ENCODE measurements around the gene TRIM72.

The TRIM72 gene

DNA sequence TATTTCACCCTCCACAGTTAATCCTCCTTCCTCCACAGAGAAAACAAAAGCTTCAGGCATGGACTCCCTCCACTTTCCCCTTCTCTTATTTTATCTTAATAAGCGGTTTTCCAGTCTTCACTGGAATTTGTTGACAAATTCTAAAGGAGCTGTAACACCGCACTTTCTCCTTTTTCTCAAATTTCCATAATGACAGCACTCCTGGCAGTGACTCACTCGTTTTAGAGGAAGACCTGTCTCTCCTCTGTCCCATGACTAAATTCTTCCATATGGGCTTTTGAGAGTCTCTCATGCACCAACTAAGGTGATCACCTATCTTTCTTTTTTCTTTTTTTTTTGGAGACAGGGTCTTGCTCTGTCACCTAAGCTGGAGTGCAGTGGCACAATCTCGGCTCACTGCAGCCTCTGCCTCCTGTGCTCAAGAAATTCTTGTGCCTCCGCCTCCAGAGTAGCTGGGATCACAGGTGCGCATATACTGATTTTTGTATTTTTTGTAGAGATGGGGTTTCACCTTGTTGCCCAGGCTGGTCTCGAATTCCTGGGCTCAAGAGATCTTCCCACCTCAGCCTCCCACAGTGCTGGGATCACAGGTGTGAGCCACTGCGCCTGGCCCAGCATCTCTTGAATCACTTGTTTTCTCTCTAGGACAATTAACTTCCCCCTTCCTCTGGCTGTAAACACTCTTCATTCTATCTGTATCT is 53.6 kb downstream of the TRIM72 start:
- Histone ChIP-seq H3K4me3 (ENCODE audit: low read length in 2 of 2) (no peak overlapping the region), H3K9ac (ENCODE audit: low read depth, low read length, poor library complexity) (no peak overlapping the region), H2BK12ac (ENCODE audit: low read length) (no peak overlapping the region), H3K4me2 (ENCODE audit: insufficient read depth, low read length, poor library complexity, severe bottlenecking) (no peak overlapping the region), H3K18ac (ENCODE audit: low read length) (no peak overlapping the region), H3K27me3 (ENCODE audit: control insufficient read depth in 3 of 3, insufficient read depth in 3 of 3, low read depth in 1 of 3, low read length in 3 of 3) (peaks cover 0 to 4% (median 0%) of the 10 kb centered on the region in 3 experiments), H3K23ac (ENCODE audit: low read depth, low read length, poor library complexity) (no peak overlapping the region), H2AK5ac (ENCODE audit: low read depth, low read length) (no peak overlapping the region), H3K27ac (replicated peaks; ENCODE audit: low read length) (no peak overlapping the region), H3K4ac (ENCODE audit: low read length) (no peak overlapping the region), H3K4me1 (ENCODE audit: control insufficient read depth in 2 of 2, insufficient read depth in 1 of 2, low read depth in 1 of 2, low read length in 2 of 2) (no peaks in the 10 kb centered on the region), H2AFZ (ENCODE audit: low read length) (no peak overlapping the region), H4K8ac (ENCODE audit: low read depth, low read length) (no peak overlapping the region), H3K79me1 (ENCODE audit: low read depth, low read length) (no peaks in the 10 kb centered on the region), H2BK120ac (ENCODE audit: low read depth, low read length) (no peak overlapping the region), H3K9me3 (replicated peaks in 1 of 2; ENCODE audit: control insufficient read depth in 2 of 2, insufficient read depth in 1 of 2, low read depth in 1 of 2, low read length in 2 of 2) (no peaks in the 10 kb centered on the region), H3K14ac (ENCODE audit: low read length) (no peak overlapping the region), H2BK5ac (ENCODE audit: low read length) (no peak overlapping the region), H2BK15ac (ENCODE audit: low read length) (no peak overlapping the region), H3K36me3 (replicated peaks in 1 of 2; ENCODE audit: control insufficient read depth in 2 of 2, insufficient read depth in 2 of 2, low read length in 2 of 2) (no peaks in the 10 kb centered on the region), H4K91ac (ENCODE audit: low read depth, low read length, poor library complexity) (no peak overlapping the region)
- WGBS, 2 donors (ENCODE audit: extremely low coverage in 2 of 2, insufficient read length in 2 of 2, insufficient replicate concordance in 1 of 2) = no CpG with 5 or more reads among the region's 8 CpGs
- no peak for DNase-seq (ENCODE audit: low spot score)

DNA sequence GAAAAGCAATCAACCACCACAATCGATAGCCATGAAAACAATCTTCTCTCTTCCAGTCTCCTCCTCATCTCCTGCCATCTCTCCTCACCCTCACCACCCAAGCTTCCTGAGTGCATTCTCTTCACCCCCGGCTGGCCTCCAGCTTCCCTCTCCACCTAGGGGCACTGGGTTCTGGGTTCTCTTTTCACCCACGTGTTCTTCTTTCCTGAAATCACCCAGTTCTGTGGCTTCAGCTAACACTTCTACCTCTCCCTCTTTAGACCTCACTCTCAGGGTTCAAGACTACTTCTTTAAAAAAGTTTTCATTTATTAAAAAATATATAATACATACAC is 54.1 kb downstream of the TRIM72 start:
- Histone ChIP-seq H2AFZ (ENCODE audit: low read length) (no peak overlapping the region), H2BK12ac (ENCODE audit: low read length) (no peak overlapping the region)
- no peak for DNase-seq (ENCODE audit: low spot score)

DNA sequence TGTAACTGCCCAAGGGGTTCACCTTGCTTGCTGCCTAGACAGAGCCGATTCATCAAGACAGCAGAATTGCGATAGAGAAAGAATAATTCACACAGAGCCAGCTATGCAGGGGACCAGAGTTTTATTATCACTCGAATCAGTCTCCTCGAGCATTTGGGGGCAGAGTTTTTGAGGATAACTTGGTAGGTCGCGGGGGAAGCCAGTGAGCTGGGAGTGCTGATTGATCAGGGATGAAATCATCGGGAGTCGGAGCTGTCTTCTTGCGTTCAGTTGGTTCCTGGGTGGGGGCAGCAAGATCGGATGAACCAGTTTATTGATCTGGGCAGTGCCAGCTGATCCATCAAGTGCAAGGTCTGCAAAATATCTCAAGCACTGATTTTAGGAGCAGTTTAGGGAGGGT is 55.0 kb downstream of the TRIM72 start:
- H3K36me3 ChIP-seq (replicated peaks in 1 of 2; ENCODE audit: control insufficient read depth in 2 of 2, insufficient read depth in 2 of 2, low read length in 2 of 2) = no peaks in the 10 kb centered on the region
- H3K9me3 ChIP-seq (replicated peaks in 1 of 2; ENCODE audit: control insufficient read depth in 2 of 2, insufficient read depth in 1 of 2, low read depth in 1 of 2, low read length in 2 of 2) = no peaks in the 10 kb centered on the region
- no peak overlapping the region for H3K4ac ChIP-seq (ENCODE audit: low read length)
- no peak overlapping the region for H4K91ac ChIP-seq (ENCODE audit: low read depth, low read length, poor library complexity)
- H2AK5ac ChIP-seq (ENCODE audit: low read depth, low read length) = no peak overlapping the region
- no peak overlapping the region for H3K9ac ChIP-seq (ENCODE audit: low read depth, low read length, poor library complexity)
- H3K23ac ChIP-seq (ENCODE audit: low read depth, low read length, poor library complexity) = no peak overlapping the region
- no peak overlapping the region for H3K4me3 ChIP-seq (ENCODE audit: low read length in 2 of 2)
- no peaks in the 10 kb centered on the region for H3K4me1 ChIP-seq (ENCODE audit: control insufficient read depth in 2 of 2, insufficient read depth in 1 of 2, low read depth in 1 of 2, low read length in 2 of 2)
- H3K79me1 ChIP-seq (ENCODE audit: low read depth, low read length) = no peaks in the 10 kb centered on the region
- no peak overlapping the region for H3K14ac ChIP-seq (ENCODE audit: low read length)
- no peak for DNase-seq (ENCODE audit: low spot score)
- H2BK5ac ChIP-seq (ENCODE audit: low read length) = no peak overlapping the region
- no peak overlapping the region for H2BK12ac ChIP-seq (ENCODE audit: low read length)
- no peak overlapping the region for H2AFZ ChIP-seq (ENCODE audit: low read length)
- H3K27ac ChIP-seq (replicated peaks; ENCODE audit: low read length) = no peak overlapping the region
- WGBS, 2 donors (ENCODE audit: extremely low coverage in 2 of 2, insufficient read length in 2 of 2, insufficient replicate concordance in 1 of 2) = no CpG with 5 or more reads among the region's 10 CpGs
- no peak overlapping the region for H2BK15ac ChIP-seq (ENCODE audit: low read length)
- H2BK120ac ChIP-seq (ENCODE audit: low read depth, low read length) = no peak overlapping the region
- H3K18ac ChIP-seq (ENCODE audit: low read length) = no peak overlapping the region
- peaks cover 0 to 4% (median 0%) of the 10 kb centered on the region in 3 experiments for H3K27me3 ChIP-seq (ENCODE audit: control insufficient read depth in 3 of 3, insufficient read depth in 3 of 3, low read depth in 1 of 3, low read length in 3 of 3)
- no peak overlapping the region for H4K8ac ChIP-seq (ENCODE audit: low read depth, low read length)
- no peak overlapping the region for H3K4me2 ChIP-seq (ENCODE audit: insufficient read depth, low read length, poor library complexity, severe bottlenecking)

More for the DNA sequence above, 54.1 kb downstream of the TRIM72 start:
- no peak overlapping the region for H2BK15ac ChIP-seq (ENCODE audit: low read length)
- H2BK5ac ChIP-seq (ENCODE audit: low read length) = no peak overlapping the region
- WGBS, 2 donors (ENCODE audit: extremely low coverage in 2 of 2, insufficient read length in 2 of 2, insufficient replicate concordance in 1 of 2) = no CpG with 5 or more reads among the region's 3 CpGs
- no peak overlapping the region for H4K91ac ChIP-seq (ENCODE audit: low read depth, low read length, poor library complexity)
- no peak overlapping the region for H3K23ac ChIP-seq (ENCODE audit: low read depth, low read length, poor library complexity)
- no peak overlapping the region for H4K8ac ChIP-seq (ENCODE audit: low read depth, low read length)
- no peak overlapping the region for H3K27ac ChIP-seq (replicated peaks; ENCODE audit: low read length)
- no peak overlapping the region for H2BK120ac ChIP-seq (ENCODE audit: low read depth, low read length)
- H3K9me3 ChIP-seq (replicated peaks in 1 of 2; ENCODE audit: control insufficient read depth in 2 of 2, insufficient read depth in 1 of 2, low read depth in 1 of 2, low read length in 2 of 2) = no peaks in the 10 kb centered on the region
- no peak overlapping the region for H3K9ac ChIP-seq (ENCODE audit: low read depth, low read length, poor library complexity)
- H3K4ac ChIP-seq (ENCODE audit: low read length) = no peak overlapping the region
- H3K4me1 ChIP-seq (ENCODE audit: control insufficient read depth in 2 of 2, insufficient read depth in 1 of 2, low read depth in 1 of 2, low read length in 2 of 2) = no peaks in the 10 kb centered on the region
- H3K18ac ChIP-seq (ENCODE audit: low read length) = no peak overlapping the region
- H3K4me2 ChIP-seq (ENCODE audit: insufficient read depth, low read length, poor library complexity, severe bottlenecking) = no peak overlapping the region
- H3K27me3 ChIP-seq (ENCODE audit: control insufficient read depth in 3 of 3, insufficient read depth in 3 of 3, low read depth in 1 of 3, low read length in 3 of 3) = peaks cover 0 to 4% (median 0%) of the 10 kb centered on the region in 3 experiments
- no peaks in the 10 kb centered on the region for H3K79me1 ChIP-seq (ENCODE audit: low read depth, low read length)
- H2AK5ac ChIP-seq (ENCODE audit: low read depth, low read length) = no peak overlapping the region
- H3K14ac ChIP-seq (ENCODE audit: low read length) = no peak overlapping the region
- H3K36me3 ChIP-seq (replicated peaks in 1 of 2; ENCODE audit: control insufficient read depth in 2 of 2, insufficient read depth in 2 of 2, low read length in 2 of 2) = no peaks in the 10 kb centered on the region
- no peak overlapping the region for H3K4me3 ChIP-seq (ENCODE audit: low read length in 2 of 2)

DNA sequence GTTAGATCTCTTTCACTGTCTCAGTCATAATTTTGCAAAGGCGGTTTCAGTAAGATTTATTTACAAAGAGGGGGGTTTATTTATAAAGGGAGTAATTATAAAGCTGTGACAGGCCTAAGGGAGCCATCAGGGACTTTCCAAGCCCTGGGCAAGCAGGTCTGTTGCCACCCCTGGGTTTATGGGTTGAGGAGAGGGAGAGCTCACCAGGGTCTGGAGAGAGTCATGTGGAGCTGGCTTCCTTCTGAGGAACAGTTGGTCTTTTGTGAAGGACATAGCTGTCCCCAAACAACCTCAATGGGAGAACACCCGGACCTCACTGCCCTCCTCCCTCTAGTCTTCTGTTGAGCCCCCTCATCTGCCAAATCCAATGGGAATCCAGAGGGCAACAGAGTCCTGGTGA is 55.6 kb downstream of the TRIM72 start:
- H2AFZ ChIP-seq (ENCODE audit: low read length) = no peak overlapping the region
- no peak overlapping the region for H2BK5ac ChIP-seq (ENCODE audit: low read length)
- no peak overlapping the region for H3K27ac ChIP-seq (replicated peaks; ENCODE audit: low read length)
- H3K79me1 ChIP-seq (ENCODE audit: low read depth, low read length) = no peaks in the 10 kb centered on the region
- peaks cover 0 to 4% (median 0%) of the 10 kb centered on the region in 3 experiments for H3K27me3 ChIP-seq (ENCODE audit: control insufficient read depth in 3 of 3, insufficient read depth in 3 of 3, low read depth in 1 of 3, low read length in 3 of 3)
- no peak overlapping the region for H3K4ac ChIP-seq (ENCODE audit: low read length)
- no peak overlapping the region for H2BK120ac ChIP-seq (ENCODE audit: low read depth, low read length)
- no peaks in the 10 kb centered on the region for H3K4me1 ChIP-seq (ENCODE audit: control insufficient read depth in 2 of 2, insufficient read depth in 1 of 2, low read depth in 1 of 2, low read length in 2 of 2)
- no peak overlapping the region for H2BK12ac ChIP-seq (ENCODE audit: low read length)
- H3K14ac ChIP-seq (ENCODE audit: low read length) = no peak overlapping the region
- no peak overlapping the region for H4K91ac ChIP-seq (ENCODE audit: low read depth, low read length, poor library complexity)
- H3K4me2 ChIP-seq (ENCODE audit: insufficient read depth, low read length, poor library complexity, severe bottlenecking) = no peak overlapping the region
- no peak overlapping the region for H4K8ac ChIP-seq (ENCODE audit: low read depth, low read length)
- no peaks in the 10 kb centered on the region for H3K9me3 ChIP-seq (replicated peaks in 1 of 2; ENCODE audit: control insufficient read depth in 2 of 2, insufficient read depth in 1 of 2, low read depth in 1 of 2, low read length in 2 of 2)
- no peak overlapping the region for H2AK5ac ChIP-seq (ENCODE audit: low read depth, low read length)
- H3K18ac ChIP-seq (ENCODE audit: low read length) = no peak overlapping the region
- DNase-seq (ENCODE audit: low spot score) = no peak
- H3K23ac ChIP-seq (ENCODE audit: low read depth, low read length, poor library complexity) = no peak overlapping the region
- H3K4me3 ChIP-seq (ENCODE audit: low read length in 2 of 2) = no peak overlapping the region
- H3K9ac ChIP-seq (ENCODE audit: low read depth, low read length, poor library complexity) = no peak overlapping the region
- H2BK15ac ChIP-seq (ENCODE audit: low read length) = no peak overlapping the region
- WGBS, 2 donors (ENCODE audit: extremely low coverage in 2 of 2, insufficient read length in 2 of 2, insufficient replicate concordance in 1 of 2) = no CpG with 5 or more reads among the region's 2 CpGs
- no peaks in the 10 kb centered on the region for H3K36me3 ChIP-seq (replicated peaks in 1 of 2; ENCODE audit: control insufficient read depth in 2 of 2, insufficient read depth in 2 of 2, low read length in 2 of 2)
